Liver (tissue), 9 donors: ENCODE data around the gene ZKSCAN8. TPM values are rescaled to one million over a fixed set of nuclear protein-coding genes. Genes with fewer than 3 reads are reported as not detected.

Experiments used
- DNase-seq: peaks from one replicate; pipeline ENCODE4 v3.0.0-alpha.2; 2017; ENCODE audit warnings: low spot score
- H3K27ac ChIP-seq, 2 donors: one replicate each; pipeline ENCODE4 v1.7.0; 2013; ENCODE audit warnings: inconsistent platforms in 2 of 2, low read length in 2 of 2, control low read depth in 1 of 2, low read depth in 1 of 2, mild to moderate bottlenecking in 1 of 2
- H3K27me3 ChIP-seq, 4 donors: one replicate each; pipeline versions ENCODE4 v1.6.1 to v1.7.0; 2013; ENCODE audit warnings: low read length in 3 of 4, inconsistent platforms in 1 of 4, mild to moderate bottlenecking in 1 of 4, moderate library complexity in 1 of 4; ENCODE audit not compliant: control insufficient read depth in 4 of 4, insufficient read depth in 4 of 4
- H3K36me3 ChIP-seq, 4 donors: one replicate each; pipeline versions ENCODE4 v1.6.1 to v1.7.0; 2013; ENCODE audit warnings: low read length in 3 of 4, mild to moderate bottlenecking in 3 of 4, low read depth in 1 of 4, moderate library complexity in 1 of 4; ENCODE audit not compliant: control insufficient read depth in 4 of 4, insufficient read depth in 3 of 4
- H3K4me1 ChIP-seq, 4 donors: one replicate each; pipeline versions ENCODE4 v1.6.1 to v1.7.0; 2013; ENCODE audit warnings: low read length in 3 of 4, mild to moderate bottlenecking in 3 of 4, moderate library complexity in 1 of 4; ENCODE audit not compliant: control insufficient read depth in 4 of 4, insufficient read depth in 4 of 4
- H3K4me3 ChIP-seq, 3 donors: one replicate each; pipeline versions ENCODE4 v1.6.1 to v1.7.0; 2013; ENCODE audit warnings: low read length in 3 of 3, control low read depth in 1 of 3, low read depth in 1 of 3, mild to moderate bottlenecking in 1 of 3
- H3K9ac ChIP-seq, 2 donors: one replicate each; pipeline ENCODE4 v1.7.0; 2013; ENCODE audit warnings: low read length in 2 of 2, mild to moderate bottlenecking in 2 of 2, moderate library complexity in 2 of 2, control low read depth in 1 of 2, low read depth in 1 of 2
- H3K9me3 ChIP-seq, 4 donors: one replicate each; pipeline versions ENCODE4 v1.6.1 to v1.7.0; 2013; ENCODE audit warnings: low read length in 3 of 4; ENCODE audit not compliant: control insufficient read depth in 4 of 4
- EGR1 ChIP-seq, 2 donors: IDR thresholded peaks; 2 replicates each; pipeline ENCODE4 v1.6.1; 2016 to 2018; ENCODE audit warnings: antibody characterized with exemption in 2 of 2, low read depth in 2 of 2
- FOXA1 ChIP-seq: IDR thresholded peaks from 2 replicates; pipeline ENCODE4 v1.6.1; 2016; ENCODE audit warnings: antibody characterized with exemption
- GABPA ChIP-seq, 2 donors: IDR thresholded peaks in 1 of 2; conservative IDR thresholded peaks in 1 of 2; 2 replicates each; pipeline ENCODE4 v1.6.1; 2016; ENCODE audit warnings: antibody characterized with exemption in 2 of 2, mild to moderate bottlenecking in 1 of 2, moderate library complexity in 1 of 2
- HNF4A ChIP-seq, 2 donors: conservative IDR thresholded peaks; 2 replicates each; pipeline ENCODE4 v1.6.1; 2016; ENCODE audit warnings: antibody characterized with exemption in 2 of 2, mild to moderate bottlenecking in 2 of 2
- HNF4G ChIP-seq: IDR thresholded peaks from 2 replicates; pipeline ENCODE4 v1.6.1; 2016; ENCODE audit warnings: antibody characterized with exemption
- MAX ChIP-seq: IDR thresholded peaks from 2 replicates; pipeline ENCODE4 v1.6.1; 2016; ENCODE audit warnings: antibody characterized with exemption
- NR2F2 ChIP-seq: IDR thresholded peaks from 2 replicates; pipeline ENCODE4 v1.6.1; 2016; ENCODE audit warnings: antibody characterized with exemption
- REST ChIP-seq: IDR thresholded peaks from 2 replicates; pipeline ENCODE4 v1.6.1; 2016; ENCODE audit warnings: antibody characterized with exemption, mild to moderate bottlenecking
- SP1 ChIP-seq: IDR thresholded peaks from 2 replicates; pipeline ENCODE4 v1.6.1; 2018; ENCODE audit warnings: antibody characterized with exemption, mild to moderate bottlenecking
- TAF1 ChIP-seq: conservative IDR thresholded peaks from 2 replicates; pipeline ENCODE4 v1.6.1; 2016; ENCODE audit warnings: antibody characterized with exemption, mild to moderate bottlenecking
- YY1 ChIP-seq: IDR thresholded peaks from 2 replicates; pipeline ENCODE4 v1.6.1; 2016; ENCODE audit warnings: antibody characterized with exemption, mild to moderate bottlenecking
- ZBTB33 ChIP-seq: IDR thresholded peaks from 2 replicates; pipeline ENCODE4 v1.6.1; 2016; ENCODE audit warnings: antibody characterized with exemption
- WGBS: extraction: QIAGEN DNeasy Blood & Tissue Kit; methylation state at CpG from one replicate; pipeline ENCODE4 v1.1.7; 2013; 5-methylcytosine and 5-hydroxymethylcytosine counted together
- polyA plus RNA-seq, 2 donors: library from polyadenylated mRNA; stranded (reverse) in 1 of 2; unstranded in 1 of 2; fragments of 200-250 nt in 1 of 2; fragments of >200 nt in 1 of 2; fragmentation: Nextera tagmentation in 1 of 2; extraction: Ambion mirVana in 1 of 2; gene quantifications; one replicate each; pipeline versions ENCODE4 v1.2.1 to v1.2.3, GENCODE V29; 2013 to 2015
- total RNA-seq, 2 donors: library from RNA; depleted of rRNA; stranded (reverse); fragments of >200 nt; gene quantifications; one replicate each; pipeline ENCODE4 v1.2.3, GENCODE V29; 2014
- TF ChIP-seq, protein P1 (sequence below): IDR thresholded peaks from 2 replicates; pipeline ENCODE4 v1.6.1; 2016; ENCODE audit warnings: antibody characterized with exemption
- donor health status: healthy.
- donor health status: healthy.
- donor health status: healthy.
- donor health status: healthy.
- donor health status: healthy.

Gene ZKSCAN8
- total and polyA plus RNA-seq, 4 donors: 2.4 to 13.4 (median 6.8) TPM

- TF ChIP-seq EGR1 (IDR thresholded peaks at IDR 0.05; ENCODE audit: low read depth in 2 of 2) (no peak), HNF4A (conservative IDR thresholded peaks at IDR 0.05) (no peak), GABPA (IDR thresholded peaks at IDR 0.05 in 1 of 2, conservative IDR thresholded peaks at IDR 0.05 in 1 of 2) (no peak), NR2F2 (no peak)
- TF ChIP-seq, protein P1, sequence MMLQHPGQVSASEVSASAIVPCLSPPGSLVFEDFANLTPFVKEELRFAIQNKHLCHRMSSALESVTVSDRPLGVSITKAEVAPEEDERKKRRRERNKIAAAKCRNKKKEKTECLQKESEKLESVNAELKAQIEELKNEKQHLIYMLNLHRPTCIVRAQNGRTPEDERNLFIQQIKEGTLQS: no peak
Measured at GRCh38 chr6:28111964-28112363, 29.7 kb upstream of the ZKSCAN8 start (continued).

- TF ChIP-seq NR2F2 (no peak), EGR1 (IDR thresholded peaks at IDR 0.05; ENCODE audit: low read depth in 2 of 2) (no peak)
- Histone ChIP-seq H3K36me3 (peaks cover 3 to 23% (median 21%) of the 10 kb centered on the region in 4 donors), H3K9ac (no peak overlapping the region), H3K27ac (no peak overlapping the region), H3K4me1 (no peaks in the 10 kb centered on the region), H3K27me3 (no peaks in the 10 kb centered on the region), H3K9me3 (peaks cover 0 to 1% (median 0%) of the 10 kb centered on the region in 4 donors), H3K4me3 (no peak overlapping the region)
- no peak for DNase-seq
- 86% methylated on average over 2 of the region's 2 CpGs for WGBS
Measured at GRCh38 chr6:28115799-28116198, 25.9 kb upstream of the ZKSCAN8 start.

DNA sequence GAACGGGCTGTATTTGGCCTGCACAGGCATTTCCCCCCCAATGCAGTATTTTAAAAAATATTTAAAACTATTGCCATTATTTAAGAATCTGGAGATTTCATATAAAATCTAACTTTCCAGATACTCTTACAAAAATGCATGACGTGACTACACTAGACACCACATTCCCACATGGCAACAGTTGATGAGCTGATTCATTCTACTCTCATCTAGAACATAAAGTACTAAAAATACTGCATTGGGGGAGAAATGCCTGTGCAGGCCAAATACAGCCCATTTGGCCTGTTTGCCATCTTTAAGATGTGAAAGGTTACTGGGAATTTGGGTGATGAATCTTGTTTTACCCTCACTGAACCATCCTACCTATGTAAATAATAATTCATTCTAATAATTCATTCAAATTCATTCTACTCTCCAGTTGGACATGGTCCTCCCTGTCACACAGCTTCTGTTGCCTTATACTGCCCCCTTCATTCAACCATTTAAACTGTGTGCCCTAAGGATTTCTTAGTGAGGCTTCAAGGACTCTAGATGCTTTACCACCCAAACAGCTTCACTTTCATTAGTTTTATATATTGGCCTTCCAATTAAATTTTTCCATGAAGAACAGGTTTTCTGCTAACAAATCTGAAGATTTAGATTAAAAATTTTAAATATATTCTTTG lies 24.2 kb upstream of the ZKSCAN8 start:
- H3K27ac ChIP-seq: no peak overlapping the region
- no peak overlapping the region for H3K4me3 ChIP-seq
- TF ChIP-seq SP1 (no peak), REST (no peak), EGR1 (IDR thresholded peaks at IDR 0.05; ENCODE audit: low read depth in 2 of 2) (no peak), HNF4G (no peak), MAX (no peak), ZBTB33 (no peak), TAF1 (no peak), FOXA1 (no peak), NR2F2 (no peak), YY1 (no peak)
- TF ChIP-seq, protein P1: no peak
- no peak overlapping the region for H3K9ac ChIP-seq
- peaks cover 0 to 1% (median 0%) of the 10 kb centered on the region in 4 donors for H3K9me3 ChIP-seq
- 97% methylated on average over 2 of the region's 2 CpGs for WGBS
- no peaks in the 10 kb centered on the region for H3K4me1 ChIP-seq
- H3K27me3 ChIP-seq: no peaks in the 10 kb centered on the region
- peaks cover 3 to 23% (median 21%) of the 10 kb centered on the region in 4 donors for H3K36me3 ChIP-seq
- no peak for DNase-seq
